Activated naive CD8-positive, alpha-beta T cell treated with anti-CD3 and anti-CD28 coated beads, Interleukin-2, amount 50 U/mL, for 24 hours (primary cell): ENCODE results near the gene RFC1.
"Not testable (repeated sequence)": the region's sequence is repeated elsewhere in the genome, so short reads cannot be mapped to it uniquely, and the experiment has no call there.

ENCODE experiments used
- ATAC-seq: fragments of 150-1000 bp; cut with Tn5 transposase; one replicate; pipeline ENCODE4 v1.10.0; 2021
- DNase-seq: peaks from one replicate; pipeline ENCODE4 v3.0.0; 2021
- H3K27ac Mint-ChIP-seq: one replicate; pipeline ENCODE4 v1.8.0; 2021; ENCODE audit warnings: mild to moderate bottlenecking, mixed read lengths
- H3K27me3 Mint-ChIP-seq: one replicate; pipeline ENCODE4 v1.8.0; 2021; ENCODE audit warnings: mixed read lengths
- H3K36me3 Mint-ChIP-seq: one replicate; pipeline ENCODE4 v1.8.0; 2021; ENCODE audit warnings: low read depth, mixed read lengths
- H3K4me1 Mint-ChIP-seq: one replicate; pipeline ENCODE4 v1.8.0; 2021; ENCODE audit warnings: mixed read lengths
- H3K4me3 Mint-ChIP-seq: one replicate; pipeline ENCODE4 v1.8.0; 2021; ENCODE audit warnings: mild to moderate bottlenecking, moderate library complexity, mixed read lengths
- H3K9me3 Mint-ChIP-seq: one replicate; pipeline ENCODE4 v1.8.0; 2021; ENCODE audit warnings: mixed read lengths

The RFC1 gene

DNA sequence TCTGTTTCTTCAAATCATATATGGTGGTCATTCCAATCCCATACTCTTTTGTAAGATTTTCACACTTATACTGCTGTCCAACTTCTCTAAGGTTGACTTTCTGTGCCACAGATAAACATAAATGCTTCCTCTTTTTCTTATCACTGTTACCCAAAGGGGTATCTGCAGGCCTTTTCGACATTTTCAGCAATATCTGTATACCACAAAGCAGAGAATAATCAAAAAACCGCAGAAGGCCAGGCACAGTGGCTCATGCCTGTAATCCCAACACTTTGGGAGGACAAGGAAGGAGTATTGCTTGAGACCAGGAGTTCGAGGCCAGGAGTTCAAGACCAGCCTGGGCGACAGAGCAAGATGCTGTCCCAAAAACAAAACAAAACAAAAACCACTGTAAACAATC is 3.1 kb upstream of the RFC1 start:
- Mint-ChIP-seq H3K4me1 (peaks cover 21% of the 10 kb centered on the region), H3K4me3 (no peak overlapping the region), H3K27me3 (no peaks in the 10 kb centered on the region), H3K9me3 (peaks cover 12% of the 10 kb centered on the region), H3K27ac (no peak overlapping the region), H3K36me3 (peaks cover 12% of the 10 kb centered on the region)
- ATAC-seq: no peak
- DNase-seq: no peak

DNA sequence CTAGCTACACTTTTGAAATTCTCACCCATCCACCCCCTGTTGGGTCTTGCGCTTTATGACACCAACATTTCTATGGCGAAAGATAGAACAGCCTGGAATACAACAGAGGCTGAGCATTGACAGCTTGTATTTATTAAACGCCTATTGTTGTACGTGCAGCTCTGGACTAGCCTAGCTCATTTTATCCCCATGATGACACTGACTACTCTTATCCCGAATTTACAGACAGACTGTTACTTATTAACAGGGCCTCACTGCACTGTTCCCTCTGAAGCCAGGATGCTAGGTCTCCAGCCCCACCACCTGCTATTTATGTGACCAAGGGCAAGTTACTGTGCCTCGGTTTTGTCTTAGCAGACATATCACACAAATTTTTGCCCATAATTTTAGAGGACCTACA is 1.0 kb upstream of the RFC1 start:
- Mint-ChIP-seq H3K4me1 (peaks cover 41% of the 10 kb centered on the region), H3K36me3 (peaks cover 22% of the 10 kb centered on the region), H3K27ac (peak overlapping the region; percentile 39), H3K9me3 (peaks cover 12% of the 10 kb centered on the region), H3K4me3 (peak overlapping the region; percentile 34), H3K27me3 (no peaks in the 10 kb centered on the region)
- no peak for DNase-seq
- no peak for ATAC-seq

DNA sequence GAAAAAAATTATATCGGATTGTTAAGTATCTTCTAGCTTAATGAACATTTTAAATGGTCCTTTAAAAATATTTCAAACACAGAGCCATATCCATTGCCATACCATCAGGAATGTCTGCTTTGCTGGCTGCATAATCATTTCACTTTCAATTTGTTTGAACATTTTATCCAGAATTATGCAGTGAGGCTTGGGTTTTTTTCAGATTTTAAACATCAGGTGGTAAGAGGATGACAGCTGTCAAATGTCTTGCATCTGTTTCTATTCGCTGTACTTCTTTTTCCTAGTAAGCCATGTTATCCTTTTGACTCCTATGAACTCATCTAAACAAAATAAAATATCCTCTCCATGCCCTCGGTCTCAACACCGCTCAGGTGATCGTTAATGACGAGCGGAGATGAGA is 802 bp downstream of the RFC1 start:
- H3K36me3 Mint-ChIP-seq: peaks cover 28% of the 10 kb centered on the region
- no peak for ATAC-seq
- peaks cover 3% of the 10 kb centered on the region for H3K9me3 Mint-ChIP-seq
- no peak for DNase-seq
- H3K27me3 Mint-ChIP-seq: no peaks in the 10 kb centered on the region
- peak overlapping the region; percentile 96 for H3K4me3 Mint-ChIP-seq
- H3K27ac Mint-ChIP-seq: peak overlapping the region; percentile 93
- peaks cover 47% of the 10 kb centered on the region for H3K4me1 Mint-ChIP-seq

DNA sequence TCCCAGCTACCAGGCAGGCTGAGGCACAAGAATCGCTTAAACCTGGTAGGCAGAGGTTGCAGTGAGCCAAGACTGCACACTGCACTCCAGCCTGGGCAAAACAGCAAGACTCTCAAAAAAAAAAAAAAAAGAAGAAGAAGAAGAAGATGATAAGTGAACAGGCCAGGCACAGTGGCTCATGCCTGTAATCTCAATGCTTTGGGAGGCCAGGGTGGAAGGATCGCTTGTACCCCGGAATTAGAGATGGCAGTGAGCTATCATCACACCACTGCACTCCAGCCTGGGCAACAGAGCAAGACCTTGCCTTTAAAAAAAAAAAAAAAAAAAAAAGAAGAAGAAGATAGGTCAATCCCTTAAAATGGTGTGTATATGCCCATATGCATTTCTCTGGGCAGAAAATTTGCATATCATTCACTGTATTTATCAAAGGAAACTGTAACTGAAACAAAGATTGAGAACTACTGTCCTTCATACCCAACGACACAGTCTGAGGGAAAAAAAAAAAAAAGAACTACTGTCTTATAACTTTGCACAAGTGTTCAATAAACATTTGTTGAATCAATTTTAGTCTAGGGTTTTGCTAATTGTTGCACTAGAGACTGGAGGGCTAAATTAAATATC is 2.3 kb downstream of the RFC1 start:
- Mint-ChIP-seq H3K9me3 (no peaks in the 10 kb centered on the region), H3K27ac (peak overlapping the region; percentile 76), H3K4me3 (peak overlapping the region; percentile 96), H3K27me3 (no peaks in the 10 kb centered on the region), H3K36me3 (peaks cover 33% of the 10 kb centered on the region), H3K4me1 (peaks cover 54% of the 10 kb centered on the region)
- ATAC-seq (no peak), DNase-seq (no peak)

DNA sequence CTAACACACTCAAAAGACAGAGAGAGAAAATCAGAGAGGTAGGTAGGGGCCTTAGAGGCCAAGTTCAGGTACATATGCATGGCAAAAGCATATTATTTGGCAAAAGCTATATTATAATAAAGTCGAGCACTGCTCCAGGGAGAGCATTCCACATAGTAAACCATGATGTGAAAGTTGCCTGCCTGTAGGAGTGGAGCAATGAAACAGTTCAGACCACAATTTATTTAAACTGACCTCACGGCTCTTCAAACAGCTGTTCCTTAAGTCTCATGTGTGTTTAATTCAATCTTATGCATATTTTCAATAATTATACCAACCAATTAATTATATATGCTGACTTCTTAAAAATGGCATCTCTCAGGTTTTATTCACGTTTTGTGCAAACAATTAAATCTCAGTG is 3.3 kb downstream of the RFC1 start:
- Mint-ChIP-seq H3K4me3 (peak overlapping the region; percentile 27), H3K27me3 (no peaks in the 10 kb centered on the region), H3K9me3 (no peaks in the 10 kb centered on the region), H3K27ac (peak overlapping the region; percentile 18), H3K4me1 (peaks cover 64% of the 10 kb centered on the region), H3K36me3 (peaks cover 36% of the 10 kb centered on the region)
- no peak for ATAC-seq
- DNase-seq: no peak

DNA sequence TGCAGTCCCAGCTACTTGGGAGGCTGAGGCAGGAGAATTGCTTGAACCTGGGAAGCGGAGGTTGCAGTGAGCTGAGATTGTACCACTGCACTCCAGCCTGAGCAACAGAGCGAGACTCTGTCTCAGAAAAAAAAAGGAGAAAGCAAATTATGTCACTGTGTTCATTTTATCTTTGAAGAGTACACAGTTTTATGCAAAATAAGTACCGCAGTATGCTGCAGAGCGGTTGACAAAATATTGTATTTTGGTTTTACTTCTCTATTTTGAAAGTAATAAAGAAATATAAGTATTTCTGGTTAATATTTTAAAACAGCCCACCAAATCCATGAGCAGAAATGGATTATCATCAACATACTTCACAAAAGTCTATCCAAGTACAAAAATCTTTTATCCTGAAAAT is 5.6 kb downstream of the RFC1 start:
- peaks cover 37% of the 10 kb centered on the region for H3K36me3 Mint-ChIP-seq
- ATAC-seq: not testable (repeated sequence)
- H3K4me1 Mint-ChIP-seq: peaks cover 75% of the 10 kb centered on the region

DNA sequence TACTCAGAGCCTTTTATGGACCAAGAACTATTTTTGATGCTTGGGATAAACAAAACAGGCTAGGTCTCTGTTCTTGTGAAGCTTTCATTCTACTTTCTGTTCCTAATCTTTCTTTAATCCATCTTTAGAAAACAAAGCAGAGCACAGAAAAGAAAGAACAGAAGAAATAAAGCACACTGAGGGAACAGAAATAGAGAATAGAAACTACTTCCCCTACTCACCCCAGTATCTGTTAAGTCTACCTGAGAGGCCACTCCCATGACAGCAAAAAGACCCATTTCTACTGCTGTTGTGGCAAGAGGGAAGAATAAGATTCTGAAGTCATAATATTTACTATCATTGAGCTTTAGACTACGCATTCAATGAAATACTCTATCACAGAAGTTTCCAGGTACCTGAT is 9.2 kb downstream of the RFC1 start:
- ATAC-seq (no peak), DNase-seq (no peak)
- H3K4me3 Mint-ChIP-seq: peak overlapping the region; percentile 22
- H3K27ac Mint-ChIP-seq: peak overlapping the region; percentile 100
- no peaks in the 10 kb centered on the region for H3K9me3 Mint-ChIP-seq
- H3K27me3 Mint-ChIP-seq: no peaks in the 10 kb centered on the region
- H3K36me3 Mint-ChIP-seq: peaks cover 40% of the 10 kb centered on the region
- peaks cover 76% of the 10 kb centered on the region for H3K4me1 Mint-ChIP-seq

More for the DNA sequence above, 5.6 kb downstream of the RFC1 start:
- not testable (repeated sequence) for H3K9me3 Mint-ChIP-seq, H3K27me3 Mint-ChIP-seq, H3K27ac Mint-ChIP-seq, H3K4me3 Mint-ChIP-seq, DNase-seq

DNA sequence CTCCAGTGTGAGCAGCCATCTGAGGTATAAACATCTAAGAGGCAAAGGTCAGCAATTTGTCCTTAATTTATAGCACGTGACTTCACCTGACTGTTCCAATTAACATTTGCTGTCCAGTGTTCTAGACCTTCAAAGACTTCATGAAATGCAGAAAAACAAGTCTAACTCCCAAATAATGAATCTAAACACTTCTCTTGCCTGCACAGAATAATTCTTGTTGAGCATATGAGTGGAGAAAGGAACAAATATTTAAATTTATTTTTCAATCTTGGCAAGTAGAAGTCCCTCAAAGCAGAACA is 12.0 kb downstream of the RFC1 start:
- DNase-seq (no peak), ATAC-seq (no peak)
- Mint-ChIP-seq H3K27ac (peak overlapping the region; percentile 100), H3K36me3 (peaks cover 51% of the 10 kb centered on the region), H3K9me3 (peaks cover 7% of the 10 kb centered on the region), H3K27me3 (no peaks in the 10 kb centered on the region), H3K4me1 (peaks cover 88% of the 10 kb centered on the region), H3K4me3 (peak overlapping the region; percentile 80)

DNA sequence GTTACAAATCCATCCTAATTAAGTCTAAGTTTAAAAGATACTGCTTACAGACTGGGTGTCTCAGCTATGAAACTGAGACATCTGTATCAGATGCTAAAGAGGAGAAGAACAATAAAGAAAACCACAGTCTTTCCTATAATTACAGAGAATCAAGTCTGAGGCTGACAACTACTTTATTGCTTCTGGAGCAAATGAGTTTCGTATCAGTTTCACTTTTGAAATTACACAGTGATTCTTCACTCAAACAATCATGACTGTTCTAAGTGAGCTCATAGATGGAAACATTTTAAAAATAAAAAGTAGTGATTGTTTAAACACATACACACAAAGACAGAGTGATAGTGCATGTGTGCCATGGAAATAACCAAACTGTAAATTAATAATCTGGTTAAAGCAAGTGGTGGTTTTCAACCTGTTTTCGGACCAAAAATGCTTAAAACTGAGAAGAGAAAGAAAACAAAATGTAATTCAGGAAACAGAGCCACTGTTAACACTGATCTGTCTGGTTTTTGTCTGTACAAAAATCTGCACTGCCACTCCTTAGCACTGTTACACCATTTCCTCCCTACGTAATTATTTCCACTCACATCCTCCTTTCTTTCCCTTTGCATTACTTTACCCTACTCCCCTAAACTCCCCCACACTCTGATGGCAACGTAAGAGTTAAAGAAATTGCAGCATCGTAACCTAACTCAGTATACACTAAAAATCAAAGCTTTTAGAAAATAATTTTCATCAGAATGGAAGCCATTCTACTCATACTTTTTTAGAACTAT is 12.5 kb downstream of the RFC1 start:
- DNase-seq: no peak
- Mint-ChIP-seq H3K27ac (peak overlapping the region; percentile 100), H3K4me3 (peak overlapping the region; percentile 80), H3K4me1 (peaks cover 88% of the 10 kb centered on the region), H3K9me3 (peaks cover 7% of the 10 kb centered on the region), H3K36me3 (peaks cover 50% of the 10 kb centered on the region), H3K27me3 (no peaks in the 10 kb centered on the region)
- peak; percentile 86 for ATAC-seq

DNA sequence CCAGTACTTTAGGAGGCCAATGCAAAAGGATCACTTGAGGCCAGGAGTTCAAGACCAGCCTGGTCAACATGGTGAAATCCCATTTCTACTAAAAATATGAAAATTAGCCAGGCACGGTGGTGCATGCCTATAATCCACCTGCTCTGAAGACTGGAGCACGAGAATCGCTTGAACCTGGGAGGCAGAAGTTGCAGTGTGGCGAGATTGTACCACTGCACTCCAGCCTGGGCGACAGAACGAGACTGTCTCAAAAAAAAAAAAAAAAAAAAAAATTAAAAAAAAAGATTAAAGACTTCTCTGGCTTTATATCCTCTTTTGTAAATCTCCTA is 13.0 kb downstream of the RFC1 start:
- ATAC-seq: not testable (repeated sequence)

DNA sequence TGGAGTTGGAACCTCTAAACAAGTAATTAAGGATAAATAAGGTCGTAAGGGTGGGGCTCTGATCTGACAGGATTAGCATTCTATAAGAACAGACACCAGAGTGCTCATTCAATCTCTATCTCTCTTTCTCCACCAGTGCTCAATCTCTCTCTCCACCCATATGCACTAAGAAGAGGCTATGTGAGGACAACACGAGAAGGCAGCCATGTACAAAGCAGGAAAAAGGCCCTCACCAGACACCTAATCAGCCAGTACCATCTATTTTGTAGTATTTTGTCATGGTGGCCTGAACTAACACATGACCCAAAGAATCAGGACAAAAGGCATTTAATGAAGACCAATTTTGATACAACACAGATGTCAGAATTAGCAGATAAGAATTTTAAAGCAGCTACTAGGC is 16.8 kb downstream of the RFC1 start:
- ATAC-seq: no peak
- peaks cover 66% of the 10 kb centered on the region for H3K4me1 Mint-ChIP-seq
- H3K9me3 Mint-ChIP-seq: peaks cover 7% of the 10 kb centered on the region

More for the DNA sequence above, 13.0 kb downstream of the RFC1 start:
- Mint-ChIP-seq H3K36me3 (peaks cover 53% of the 10 kb centered on the region), H3K27ac (peak overlapping the region; percentile 100), H3K4me3 (peak overlapping the region; percentile 80), H3K4me1 (peaks cover 88% of the 10 kb centered on the region)
- not testable (repeated sequence) for H3K27me3 Mint-ChIP-seq, DNase-seq, H3K9me3 Mint-ChIP-seq

DNA sequence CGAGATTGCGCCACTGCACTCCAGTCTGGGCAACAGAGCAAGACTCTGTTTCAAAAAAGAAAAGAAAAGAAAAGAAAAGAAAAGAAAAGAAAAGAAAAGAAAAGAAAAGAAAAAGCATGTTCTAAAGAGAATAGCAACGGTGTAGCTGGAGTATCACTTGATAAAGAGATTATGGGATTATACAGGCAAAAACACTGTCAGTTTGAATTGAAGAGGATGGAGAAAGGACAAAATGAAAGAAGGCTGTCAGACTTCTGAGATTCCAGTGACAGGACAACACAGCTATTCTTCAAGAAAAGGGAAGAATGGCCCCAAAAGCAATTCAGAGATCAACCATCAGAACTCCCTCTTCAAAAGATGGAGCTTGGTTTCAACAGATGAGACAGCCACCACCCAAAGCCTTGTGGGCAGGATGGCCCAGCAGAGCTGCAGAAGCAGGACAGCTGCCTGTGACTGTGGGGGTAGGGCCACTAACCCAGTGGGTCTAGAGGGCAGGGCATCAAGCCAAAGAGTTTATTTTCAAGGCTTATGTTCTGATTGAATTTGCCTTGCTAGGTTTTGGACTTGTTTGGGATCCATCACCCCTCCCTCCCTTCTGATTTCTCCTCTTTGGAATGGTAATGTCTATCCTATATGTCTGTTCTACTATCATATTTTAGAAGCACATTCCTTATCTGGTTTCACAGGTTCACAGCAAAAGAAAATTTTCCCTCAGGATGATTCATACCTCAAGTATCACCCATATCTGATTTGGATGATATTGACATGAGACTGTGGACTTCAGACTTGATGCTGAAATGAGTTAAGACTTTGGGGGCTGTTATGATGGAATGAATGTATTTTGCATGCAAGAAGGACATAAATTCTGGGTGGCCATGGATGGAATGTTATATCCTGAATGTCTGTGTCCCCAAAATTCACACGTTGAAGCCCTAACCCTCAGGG is 17.5 kb downstream of the RFC1 start:
- Mint-ChIP-seq H3K4me3 (peak overlapping the region; percentile 22), H3K27ac (peak overlapping the region; percentile 76), H3K4me1 (peaks cover 62% of the 10 kb centered on the region), H3K9me3 (peaks cover 7% of the 10 kb centered on the region), H3K36me3 (peaks cover 57% of the 10 kb centered on the region), H3K27me3 (no peaks in the 10 kb centered on the region)
- ATAC-seq (peak; percentile 57), DNase-seq (no peak)

More for the DNA sequence above, 16.8 kb downstream of the RFC1 start:
- H3K36me3 Mint-ChIP-seq: peaks cover 56% of the 10 kb centered on the region
- H3K27ac Mint-ChIP-seq: peak overlapping the region; percentile 76
- H3K4me3 Mint-ChIP-seq: no peak overlapping the region
- H3K27me3 Mint-ChIP-seq: no peaks in the 10 kb centered on the region
- DNase-seq: no peak

DNA sequence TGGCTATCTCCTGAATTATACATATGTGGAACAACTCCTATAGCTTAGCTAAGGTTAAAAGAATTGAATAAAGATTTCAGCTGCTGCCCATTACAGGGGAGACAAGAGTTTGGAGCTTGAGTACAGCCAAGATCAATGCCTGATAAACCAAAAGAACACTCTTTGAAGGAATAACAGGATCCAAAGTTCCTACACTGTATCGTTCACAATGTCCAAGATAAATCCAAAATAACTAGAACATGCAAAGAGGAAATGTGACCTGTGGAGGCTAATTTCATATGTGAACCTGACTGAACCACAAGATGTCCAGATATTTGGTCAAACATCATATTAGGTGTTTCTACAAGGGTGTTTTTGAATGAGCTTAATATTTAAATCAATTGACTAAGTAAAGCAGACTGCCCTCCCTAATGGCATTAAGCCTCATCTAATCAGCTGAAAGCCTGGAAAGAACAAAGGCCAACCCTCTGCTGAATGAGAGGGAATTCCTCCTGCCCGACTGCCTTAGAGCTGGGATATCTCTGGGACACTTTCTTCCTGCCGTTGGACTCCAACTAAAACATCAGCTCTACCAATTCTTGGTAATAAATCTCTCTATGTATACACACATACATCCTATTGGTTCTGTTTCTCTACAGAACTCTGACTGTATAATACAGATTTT is 19.2 kb downstream of the RFC1 start:
- no peaks in the 10 kb centered on the region for H3K27me3 Mint-ChIP-seq
- ATAC-seq (no peak), DNase-seq (no peak)
- peaks cover 51% of the 10 kb centered on the region for H3K4me1 Mint-ChIP-seq
- H3K9me3 Mint-ChIP-seq: peaks cover 7% of the 10 kb centered on the region
- H3K27ac Mint-ChIP-seq: peak overlapping the region; percentile 31
- peaks cover 60% of the 10 kb centered on the region for H3K36me3 Mint-ChIP-seq
- H3K4me3 Mint-ChIP-seq: no peak overlapping the region

DNA sequence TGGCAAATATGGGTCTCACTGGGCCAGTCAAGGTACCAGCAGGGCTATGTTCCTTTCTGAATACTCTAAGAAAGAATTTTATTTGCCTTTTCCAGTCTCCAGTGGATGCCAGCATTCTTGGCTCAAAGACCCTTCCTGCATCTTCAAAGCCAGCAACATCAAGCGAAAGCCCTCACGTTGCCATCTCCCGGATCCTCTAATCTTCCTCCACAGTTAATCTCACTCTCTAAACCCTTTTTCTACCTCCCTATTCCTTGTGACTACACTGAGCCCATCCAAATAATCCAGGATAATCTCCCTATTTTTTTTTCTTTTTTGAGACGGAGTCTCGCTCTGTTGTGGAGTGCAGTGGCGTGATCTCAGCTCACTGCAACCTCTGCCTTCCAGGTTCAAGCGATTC is 23.4 kb downstream of the RFC1 start:
- ATAC-seq: no peak
- Mint-ChIP-seq H3K36me3 (peaks cover 62% of the 10 kb centered on the region), H3K27me3 (no peaks in the 10 kb centered on the region), H3K9me3 (no peaks in the 10 kb centered on the region), H3K27ac (no peak overlapping the region), H3K4me3 (no peak overlapping the region), H3K4me1 (peaks cover 37% of the 10 kb centered on the region)
- no peak for DNase-seq
